Spleen (tissue), 11 donors: ENCODE results near the gene SPAAR. TPM values are rescaled to one million over a fixed set of nuclear protein-coding genes. Genes with fewer than 3 reads are reported as not detected.

Experiments used
- DNase-seq: peaks from one replicate; pipeline ENCODE4 v3.0.0-alpha.2; 2020
- H3K27ac ChIP-seq, 8 donors: fragments of 200-600 bp; sonication (generic) in 7 of 8; 1 replicate in 4 of 8; 2 replicates in 4 of 8; pipeline versions ENCODE4 v1.5.0 to v1.8.0; 2016 to 2021; ENCODE audit warnings: inconsistent platforms in 4 of 8, mild to moderate bottlenecking in 4 of 8, moderate library complexity in 1 of 8
- H3K27me3 ChIP-seq, 7 donors: fragments of 200-600 bp; sonication (generic) in 6 of 7; replicated peaks in 1 of 7; 1 replicate in 4 of 7; 2 replicates in 3 of 7; pipeline versions ENCODE4 v1.5.0 to v1.8.0; 2016 to 2021; ENCODE audit warnings: inconsistent platforms in 3 of 7, mild to moderate bottlenecking in 1 of 7
- H3K36me3 ChIP-seq, 6 donors: fragments of 200-600 bp; sonication (generic) in 5 of 6; 1 replicate in 4 of 6; 2 replicates in 2 of 6; pipeline versions ENCODE4 v1.5.0 to v1.8.0; 2016 to 2021; ENCODE audit warnings: inconsistent platforms in 2 of 6
- H3K4me1 ChIP-seq, 6 donors: fragments of 200-600 bp; sonication (generic) in 5 of 6; 1 replicate in 3 of 6; 2 replicates in 3 of 6; pipeline versions ENCODE4 v1.5.0 to v1.8.0; 2016 to 2021; ENCODE audit warnings: inconsistent platforms in 3 of 6
- H3K4me3 ChIP-seq, 8 donors: fragments of 200-600 bp; sonication (generic) in 7 of 8; 1 replicate in 4 of 8; 2 replicates in 4 of 8; pipeline versions ENCODE4 v1.5.0 to v1.8.0; 2016 to 2021; ENCODE audit warnings: inconsistent platforms in 4 of 8, mild to moderate bottlenecking in 4 of 8, moderate library complexity in 2 of 8
- H3K9me3 ChIP-seq, 8 donors: fragments of 200-600 bp; sonication (generic) in 7 of 8; 1 replicate in 4 of 8; 2 replicates in 4 of 8; pipeline versions ENCODE4 v1.5.0 to v1.8.0; 2016 to 2021; ENCODE audit warnings: inconsistent platforms in 4 of 8
- POLR2A ChIP-seq, 3 donors: fragments of 450-650 bp; IDR thresholded peaks; one replicate each; pipeline ENCODE4 v1.5.1; 2017; ENCODE audit warnings: antibody characterized with exemption in 3 of 3, mild to moderate bottlenecking in 1 of 3
- POLR2AphosphoS5 ChIP-seq, 3 donors: sonication (generic); formaldehyde crosslinking; IDR thresholded peaks; one replicate each; pipeline ENCODE4 v1.5.1; 2017; ENCODE audit warnings: antibody characterized with exemption in 3 of 3
- WGBS, 5 donors: extraction: QIAGEN DNeasy Blood & Tissue Kit in 3 of 5; methylation state at CpG; one replicate each; pipeline versions ENCODE4 v1.1.5 to v1.1.7; 2013 to 2018; 5-methylcytosine and 5-hydroxymethylcytosine counted together
- intact Hi-C: fragments of 100-400 bp; cut with DNase I; formaldehyde crosslinking; loops from one replicate; pipeline ENCODE4 v1.15.0; 2023; ENCODE audit warnings: low total_unique reads
- polyA plus RNA-seq, 3 donors: library from polyadenylated mRNA; stranded (reverse); fragments of 200-250 nt; gene quantifications; one replicate each; pipeline ENCODE4 v1.2.1, GENCODE V29; 2013
- total RNA-seq, 7 donors: library from RNA; depleted of rRNA in 3 of 7; stranded (reverse); fragments of >200 nt in 3 of 7; fragmentation: NEBNext Ultra II Directional in 4 of 7; extraction: Animal tissue kit (Norgen Biotek cat#: 25700) in 4 of 7; gene quantifications; one replicate each; pipeline versions ENCODE4 v1.1.0 to v1.2.1, GENCODE V29; 2016 to 2021
- TF ChIP-seq, protein P1 (sequence below), 11 experiments: fragments of 200-600 bp in 7 of 11; fragments of 450-650 bp in 4 of 11; sonication (generic) in 4 of 11; IDR thresholded peaks in 8 of 11; conservative IDR thresholded peaks in 3 of 11; 1 replicate in 7 of 11; 2 replicates in 4 of 11; pipeline versions ENCODE4 v1.4.0 to v1.8.0; 2016 to 2021; ENCODE audit warnings: antibody characterized with exemption in 11 of 11, inconsistent platforms in 4 of 11, mild to moderate bottlenecking in 1 of 11
- donor health status: healthy with polysubstance abuse.
- donor health status: DM: no; HTN: no; CAD: no; lungs with moderate emphysema.
- donor health status: DM: no; HTN: no; CAD: no.
- donor health status: Bipolar disorder and iron deficiency.
- donor health status: healthy.
- donor health status: DM: no; HTN: no; CAD: no.
- donor health status: DM: yes; HTN: yes; CAD: no.

SPAAR gene
- total and polyA plus RNA-seq, 10 donors, result 0.46 to 3.8 (median 1.5) TPM

DNA sequence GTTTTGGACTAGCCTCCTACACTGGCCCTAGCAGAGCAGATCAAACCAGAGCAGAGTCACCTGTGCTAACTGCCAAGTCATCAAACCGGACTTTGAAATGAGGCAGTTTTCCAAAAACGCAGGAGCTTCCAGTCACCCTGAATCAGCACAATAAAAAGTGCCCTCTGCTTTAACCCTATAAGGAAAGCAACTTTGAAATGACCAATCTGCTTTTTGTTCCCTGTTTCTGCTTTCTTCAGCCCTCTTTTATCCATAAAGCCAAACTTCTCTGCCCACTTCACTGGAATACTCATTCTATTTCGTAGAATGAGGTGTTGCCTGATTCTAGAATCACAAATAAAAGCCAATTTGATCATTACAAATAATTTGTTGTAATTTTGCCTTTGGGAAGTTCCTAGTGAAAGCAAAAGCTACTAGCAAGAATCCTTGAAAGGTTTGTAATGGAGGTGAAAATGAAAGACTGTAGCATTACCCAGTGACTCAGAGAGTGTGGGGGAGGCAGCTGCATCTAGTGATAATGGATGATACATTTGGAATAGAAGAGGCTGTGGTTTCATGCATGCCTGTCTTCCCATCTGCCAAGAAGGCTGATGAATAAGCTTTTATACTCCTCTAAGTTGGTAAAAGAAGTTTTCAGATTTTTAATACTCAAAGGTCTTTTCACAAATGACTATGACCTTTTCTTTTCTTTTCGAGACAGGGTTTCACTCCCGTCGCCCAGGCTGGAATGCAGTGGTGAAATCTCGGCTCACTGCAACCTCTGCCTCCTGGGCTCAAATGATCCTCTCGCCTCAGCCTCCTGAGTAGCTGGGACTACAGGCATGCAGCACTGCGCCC, 14.9 kb downstream of the SPAAR start:
- intact Hi-C loops, result no loop called here
- no peaks in the 10 kb centered on the region for H3K36me3 ChIP-seq
- peaks cover 0 to 6% (median 0%) of the 10 kb centered on the region in 7 donors for H3K27me3 ChIP-seq
- peak overlapping the region in 5 of 8 donors; percentile 31 to 68 (median 44) for H3K27ac ChIP-seq
- no peaks in the 10 kb centered on the region for H3K9me3 ChIP-seq
- DNase-seq, result no peak
- peaks cover 0 to 21% (median 12%) of the 10 kb centered on the region in 6 donors for H3K4me1 ChIP-seq
- H3K4me3 ChIP-seq, result no peak overlapping the region
- TF ChIP-seq, protein P1, sequence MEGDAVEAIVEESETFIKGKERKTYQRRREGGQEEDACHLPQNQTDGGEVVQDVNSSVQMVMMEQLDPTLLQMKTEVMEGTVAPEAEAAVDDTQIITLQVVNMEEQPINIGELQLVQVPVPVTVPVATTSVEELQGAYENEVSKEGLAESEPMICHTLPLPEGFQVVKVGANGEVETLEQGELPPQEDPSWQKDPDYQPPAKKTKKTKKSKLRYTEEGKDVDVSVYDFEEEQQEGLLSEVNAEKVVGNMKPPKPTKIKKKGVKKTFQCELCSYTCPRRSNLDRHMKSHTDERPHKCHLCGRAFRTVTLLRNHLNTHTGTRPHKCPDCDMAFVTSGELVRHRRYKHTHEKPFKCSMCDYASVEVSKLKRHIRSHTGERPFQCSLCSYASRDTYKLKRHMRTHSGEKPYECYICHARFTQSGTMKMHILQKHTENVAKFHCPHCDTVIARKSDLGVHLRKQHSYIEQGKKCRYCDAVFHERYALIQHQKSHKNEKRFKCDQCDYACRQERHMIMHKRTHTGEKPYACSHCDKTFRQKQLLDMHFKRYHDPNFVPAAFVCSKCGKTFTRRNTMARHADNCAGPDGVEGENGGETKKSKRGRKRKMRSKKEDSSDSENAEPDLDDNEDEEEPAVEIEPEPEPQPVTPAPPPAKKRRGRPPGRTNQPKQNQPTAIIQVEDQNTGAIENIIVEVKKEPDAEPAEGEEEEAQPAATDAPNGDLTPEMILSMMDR (IDR thresholded peaks at IDR 0.05 in 8 of 11, conservative IDR thresholded peaks at IDR 0.05 in 3 of 11), result no peak
- TF ChIP-seq POLR2AphosphoS5 (IDR thresholded peaks at IDR 0.05) (no peak), POLR2A (IDR thresholded peaks at IDR 0.05) (no peak)
- WGBS, 5 donors, result 62 to 75% (median 69%) methylated on average over 9 of the region's 9 CpGs

DNA sequence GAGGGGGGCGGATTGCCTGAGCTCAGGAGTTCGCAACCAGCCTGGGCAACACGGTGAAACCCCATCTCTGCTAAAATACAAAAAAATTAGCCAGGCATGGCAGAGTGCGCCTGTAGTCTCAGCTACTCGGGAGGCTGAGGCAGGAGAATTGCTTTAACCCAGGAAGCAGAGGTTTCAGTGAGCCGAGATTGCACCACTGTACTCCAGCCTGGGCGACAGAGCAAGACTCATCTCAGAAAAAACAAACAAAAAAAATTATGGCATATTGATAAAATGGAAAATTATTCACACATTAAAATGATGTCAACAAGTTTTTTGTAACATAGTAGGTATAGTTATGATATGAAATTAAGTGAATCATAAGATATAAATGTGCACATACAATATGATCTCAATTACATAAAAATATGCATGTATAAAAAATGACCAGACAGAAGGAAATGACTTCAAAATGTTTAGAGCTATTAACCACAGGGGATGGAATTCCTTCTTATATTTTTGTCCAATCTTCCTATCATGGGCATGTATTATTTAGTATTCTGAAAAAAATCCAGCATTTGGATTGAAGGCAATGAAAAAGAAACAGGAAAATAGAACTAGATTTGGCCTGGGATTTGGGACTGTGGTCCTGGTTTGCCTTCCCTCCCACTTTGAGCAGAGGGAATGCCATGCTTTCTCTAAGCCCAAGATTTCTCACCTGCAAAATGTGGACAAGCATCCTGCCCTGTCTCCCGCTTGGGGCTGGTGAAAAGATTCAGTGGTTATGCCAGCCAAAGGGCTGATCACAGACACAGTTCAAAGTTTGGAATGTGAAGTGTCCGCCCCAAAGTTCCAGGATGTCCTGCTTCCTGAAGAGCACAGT, 19.5 kb downstream of the SPAAR start:
- no peak for DNase-seq
- Histone ChIP-seq H3K27ac (peak overlapping the region in 4 of 8 donors; percentile 2 to 59 (median 32)), H3K36me3 (no peaks in the 10 kb centered on the region), H3K4me1 (peaks cover 0 to 23% (median 10%) of the 10 kb centered on the region in 6 donors), H3K27me3 (no peaks in the 10 kb centered on the region), H3K9me3 (no peaks in the 10 kb centered on the region), H3K4me3 (peak overlapping the region in 1 of 8 donors; percentile 35)
- intact Hi-C loops, result no loop called here
- 76 to 86% (median 81%) methylated on average over 9 of the region's 9 CpGs for WGBS, 5 donors
- TF ChIP-seq, protein P1 (IDR thresholded peaks at IDR 0.05 in 8 of 11, conservative IDR thresholded peaks at IDR 0.05 in 3 of 11), result no peak
- TF ChIP-seq POLR2A (IDR thresholded peaks at IDR 0.05), result no peak
- peak in 1 of 3 donors; percentile 43 for TF ChIP-seq POLR2AphosphoS5 (IDR thresholded peaks at IDR 0.05)

DNA sequence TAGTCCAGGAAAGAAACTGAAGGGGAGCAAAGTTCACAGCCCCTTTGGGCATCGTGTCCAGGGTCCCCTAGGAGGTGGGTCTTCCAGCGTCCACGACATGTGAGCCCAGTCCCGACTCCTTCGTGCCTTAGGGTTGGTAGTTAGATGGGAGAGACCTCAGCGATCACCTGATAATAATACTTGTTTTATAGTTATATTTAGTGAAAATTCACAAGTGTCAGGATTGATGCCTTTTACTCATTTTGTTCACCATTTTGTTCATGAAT, 20.1 kb downstream of the SPAAR start:
- H3K4me3 ChIP-seq, result peak overlapping the region in 1 of 8 donors; percentile 35
- no peaks in the 10 kb centered on the region for H3K9me3 ChIP-seq
- no peaks in the 10 kb centered on the region for H3K36me3 ChIP-seq
- peaks cover 0 to 18% (median 4%) of the 10 kb centered on the region in 6 donors for H3K4me1 ChIP-seq
- 67 to 83% (median 75%) methylated on average over 6 of the region's 6 CpGs for WGBS, 5 donors
- DNase-seq, result no peak
- peak in 1 of 3 donors; percentile 26 for TF ChIP-seq POLR2AphosphoS5 (IDR thresholded peaks at IDR 0.05)
- TF ChIP-seq, protein P1 (IDR thresholded peaks at IDR 0.05 in 8 of 11, conservative IDR thresholded peaks at IDR 0.05 in 3 of 11), result no peak
- intact Hi-C loops, result no loop called here
- H3K27me3 ChIP-seq, result peaks cover 0 to 3% (median 0%) of the 10 kb centered on the region in 7 donors
- H3K27ac ChIP-seq, result peak overlapping the region in 5 of 8 donors; percentile 2 to 59 (median 31)

DNA sequence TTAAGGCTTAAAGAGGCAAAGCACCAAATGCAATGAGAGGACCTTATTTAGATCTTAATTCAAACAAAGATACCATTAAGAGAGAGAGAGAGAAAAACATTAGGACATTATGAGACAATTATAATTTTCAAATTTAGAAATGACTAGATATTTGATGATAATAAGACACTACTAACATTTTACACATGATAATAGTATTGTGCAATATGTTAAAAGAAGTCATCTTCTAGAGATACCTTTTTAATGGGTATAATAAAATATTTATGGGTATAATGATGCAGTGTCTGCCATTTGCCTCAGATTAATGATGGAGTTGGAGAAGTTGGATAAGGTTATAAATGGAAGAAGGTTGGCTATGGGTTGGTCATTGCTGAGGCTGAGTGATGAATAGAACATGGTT, 21.2 kb downstream of the SPAAR start:
- Histone ChIP-seq H3K36me3 (no peaks in the 10 kb centered on the region), H3K9me3 (no peaks in the 10 kb centered on the region), H3K27me3 (peaks cover 0 to 7% (median 0%) of the 10 kb centered on the region in 7 donors), H3K27ac (no peak overlapping the region), H3K4me1 (peaks cover 0 to 9% (median 3%) of the 10 kb centered on the region in 6 donors), H3K4me3 (no peak overlapping the region)
- intact Hi-C loops, result no loop called here
- TF ChIP-seq POLR2A (IDR thresholded peaks at IDR 0.05) (no peak), POLR2AphosphoS5 (IDR thresholded peaks at IDR 0.05) (no peak)
- TF ChIP-seq, protein P1 (IDR thresholded peaks at IDR 0.05 in 8 of 11, conservative IDR thresholded peaks at IDR 0.05 in 3 of 11), result no peak
- DNase-seq, result no peak
